ENCODE results near the gene HAUS3. TPM values are rescaled to one million over a fixed set of nuclear protein-coding genes. Genes with fewer than 3 reads are reported as not detected.

The HAUS3 gene
- total and polyA plus RNA-seq, 2 of the 13 experiments (the other 11 are each of a cell fraction or from before 2014, with no cell fraction given), result 3.9 to 12.6 TPM

- peak; percentile 33; the same call in 1 of the 2 replicates for TF ChIP-seq ETV5 (CRISPR knock-in tag; IDR thresholded peaks at IDR 0.05; ENCODE audit: borderline replicate concordance)
- peak; percentile 53 for TF ChIP-seq ZNF883 (CRISPR knock-in tag; IDR thresholded peaks at IDR 0.05; ENCODE audit: not compliant biosample characterization)
- TF ChIP-seq NFKB2 (CRISPR knock-in tag; IDR thresholded peaks at IDR 0.05; ENCODE audit: borderline replicate concordance), result peak; percentile 46; the same call in 1 of the 2 replicates
- TF ChIP-seq JUNB (CRISPR knock-in tag; IDR thresholded peaks at IDR 0.05; ENCODE audit: borderline replicate concordance), result no peak
- no peak for TF ChIP-seq ZNF460 (CRISPR knock-in tag; IDR thresholded peaks at IDR 0.05; ENCODE audit: borderline replicate concordance)
- TF ChIP-seq TRIM22 (IDR thresholded peaks at IDR 0.05), result no peak
- TF ChIP-seq, protein P1, sequence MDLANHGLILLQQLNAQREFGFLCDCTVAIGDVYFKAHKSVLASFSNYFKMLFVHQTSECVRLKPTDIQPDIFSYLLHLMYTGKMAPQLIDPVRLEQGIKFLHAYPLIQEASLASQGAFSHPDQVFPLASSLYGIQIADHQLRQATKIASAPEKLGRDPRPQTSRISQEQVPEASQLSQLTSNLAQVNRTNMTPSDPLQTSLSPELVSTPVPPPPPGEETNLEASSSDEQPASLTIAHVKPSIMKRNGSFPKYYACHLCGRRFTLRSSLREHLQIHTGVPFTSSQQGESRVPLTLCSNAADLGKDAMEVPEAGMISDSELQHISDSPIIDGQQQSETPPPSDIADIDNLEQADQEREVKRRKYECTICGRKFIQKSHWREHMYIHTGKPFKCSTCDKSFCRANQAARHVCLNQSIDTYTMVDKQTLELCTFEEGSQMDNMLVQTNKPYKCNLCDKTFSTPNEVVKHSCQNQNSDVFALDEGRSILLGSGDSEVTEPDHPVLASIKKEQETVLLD (CRISPR knock-in tag; IDR thresholded peaks at IDR 0.05; ENCODE audit: low read depth), result no peak
- TF ChIP-seq SIX4 (CRISPR knock-in tag; IDR thresholded peaks at IDR 0.05), result no peak
- peak; percentile 28; the same call in 1 of the 2 replicates for TF ChIP-seq ZNF44 (CRISPR knock-in tag; IDR thresholded peaks at IDR 0.05)
- no peak for TF ChIP-seq GTF3A (CRISPR knock-in tag; conservative IDR thresholded peaks at IDR 0.05)
- no peak for TF ChIP-seq CHD4 (IDR thresholded peaks at IDR 0.05; ENCODE audit: borderline replicate concordance, low read length)
- TF ChIP-seq SRSF9 (IDR thresholded peaks at IDR 0.05; ENCODE audit: borderline replicate concordance, insufficient read depth, low read depth, low read length, poor library complexity, severe bottlenecking), result no peak
- TF ChIP-seq TMF1 (CRISPR knock-in tag; IDR thresholded peaks at IDR 0.05; ENCODE audit: low read depth), result no peak; the same call in 1 of the 2 replicates
- peak; percentile 92; the same call in 1 of the 2 replicates for TF ChIP-seq KLF9 (CRISPR knock-in tag; IDR thresholded peaks at IDR 0.05; ENCODE audit: low read depth)
- TF ChIP-seq ZNF264 (CRISPR knock-in tag; IDR thresholded peaks at IDR 0.05), result 0 out of 2 replicates have a peak, but pooled peaks have one; percentile 12
- TF ChIP-seq SP140L (CRISPR knock-in tag; IDR thresholded peaks at IDR 0.05; ENCODE audit: borderline replicate concordance), result no peak
- peak; percentile 28; the same call in 1 of the 2 replicates for TF ChIP-seq RXRA (CRISPR knock-in tag; IDR thresholded peaks at IDR 0.05)
- no peak for TF ChIP-seq TBX3 (IDR thresholded peaks at IDR 0.05; ENCODE audit: borderline replicate concordance)
- TF ChIP-seq ZNF792 (CRISPR knock-in tag; IDR thresholded peaks at IDR 0.05), result no peak; the same call in 1 of the 2 replicates
- TF ChIP-seq MATR3 (CRISPR knock-in tag; IDR thresholded peaks at IDR 0.05), result no peak
- no peak for TF ChIP-seq ATF4 (CRISPR knock-in tag; IDR thresholded peaks at IDR 0.05)
- no peak for TF ChIP-seq EHMT2 (IDR thresholded peaks at IDR 0.05; ENCODE audit: borderline replicate concordance, low read depth, low read length)
- TF ChIP-seq ZNF230 (CRISPR knock-in tag; IDR thresholded peaks at IDR 0.05), result peak; percentile 93
- TF ChIP-seq POLR2AphosphoS5 (IDR thresholded peaks at IDR 0.05; ENCODE audit: low read depth, low read length), result peak; percentile 82
- TF ChIP-seq TOPORS (CRISPR knock-in tag; IDR thresholded peaks at IDR 0.05), result no peak
- TF ChIP-seq, protein P2, sequence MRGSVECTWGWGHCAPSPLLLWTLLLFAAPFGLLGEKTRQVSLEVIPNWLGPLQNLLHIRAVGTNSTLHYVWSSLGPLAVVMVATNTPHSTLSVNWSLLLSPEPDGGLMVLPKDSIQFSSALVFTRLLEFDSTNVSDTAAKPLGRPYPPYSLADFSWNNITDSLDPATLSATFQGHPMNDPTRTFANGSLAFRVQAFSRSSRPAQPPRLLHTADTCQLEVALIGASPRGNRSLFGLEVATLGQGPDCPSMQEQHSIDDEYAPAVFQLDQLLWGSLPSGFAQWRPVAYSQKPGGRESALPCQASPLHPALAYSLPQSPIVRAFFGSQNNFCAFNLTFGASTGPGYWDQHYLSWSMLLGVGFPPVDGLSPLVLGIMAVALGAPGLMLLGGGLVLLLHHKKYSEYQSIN (CRISPR knock-in tag; IDR thresholded peaks at IDR 0.05; ENCODE audit: borderline replicate concordance), result no peak
Measured at GRCh38 chr4:2241410-2242353, at the start of gene HAUS3, which contains the start of gene POLN (continued).

Data from HepG2 (cell line).